ENCODE data around the gene TBC1D22A. TPM values are rescaled to one million over a fixed set of nuclear protein-coding genes. Genes with fewer than 3 reads are reported as not detected.

Gene TBC1D22A
- total and polyA plus RNA-seq, 2 donors (not counting 3 experiments of a cell fraction or from before 2014, with no cell fraction given) = 26.1 to 32.4 TPM

DNA sequence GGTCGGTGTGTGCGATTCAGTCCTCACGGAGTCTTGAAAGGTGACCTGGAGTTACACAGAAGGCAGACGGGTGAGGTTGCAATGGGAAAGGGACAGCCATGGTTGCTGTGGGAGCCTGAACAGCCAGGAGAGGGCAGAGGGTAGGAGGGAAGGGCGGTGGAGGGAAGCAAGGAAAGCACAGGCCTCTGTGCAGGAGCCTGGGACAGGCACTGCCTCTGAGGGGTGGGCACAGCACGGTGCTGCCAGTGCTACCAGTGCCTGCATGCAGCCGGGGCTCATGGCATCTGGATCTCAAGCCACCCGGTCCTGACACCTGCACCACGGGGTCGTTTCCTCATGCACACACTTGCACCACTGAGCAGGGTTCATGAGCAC, 401.0 kb downstream of the TBC1D22A start:
- no peak for TF ChIP-seq FOS (IDR thresholded peaks at IDR 0.05; ENCODE audit: borderline replicate concordance, insufficient read depth, low read length)
- no peak for TF ChIP-seq MYC (IDR thresholded peaks at IDR 0.05; ENCODE audit: low read depth, low read length)
- TF ChIP-seq, protein P1, sequence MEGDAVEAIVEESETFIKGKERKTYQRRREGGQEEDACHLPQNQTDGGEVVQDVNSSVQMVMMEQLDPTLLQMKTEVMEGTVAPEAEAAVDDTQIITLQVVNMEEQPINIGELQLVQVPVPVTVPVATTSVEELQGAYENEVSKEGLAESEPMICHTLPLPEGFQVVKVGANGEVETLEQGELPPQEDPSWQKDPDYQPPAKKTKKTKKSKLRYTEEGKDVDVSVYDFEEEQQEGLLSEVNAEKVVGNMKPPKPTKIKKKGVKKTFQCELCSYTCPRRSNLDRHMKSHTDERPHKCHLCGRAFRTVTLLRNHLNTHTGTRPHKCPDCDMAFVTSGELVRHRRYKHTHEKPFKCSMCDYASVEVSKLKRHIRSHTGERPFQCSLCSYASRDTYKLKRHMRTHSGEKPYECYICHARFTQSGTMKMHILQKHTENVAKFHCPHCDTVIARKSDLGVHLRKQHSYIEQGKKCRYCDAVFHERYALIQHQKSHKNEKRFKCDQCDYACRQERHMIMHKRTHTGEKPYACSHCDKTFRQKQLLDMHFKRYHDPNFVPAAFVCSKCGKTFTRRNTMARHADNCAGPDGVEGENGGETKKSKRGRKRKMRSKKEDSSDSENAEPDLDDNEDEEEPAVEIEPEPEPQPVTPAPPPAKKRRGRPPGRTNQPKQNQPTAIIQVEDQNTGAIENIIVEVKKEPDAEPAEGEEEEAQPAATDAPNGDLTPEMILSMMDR (IDR thresholded peaks at IDR 0.05; ENCODE audit: extremely low read depth in 1 of 2, insufficient read depth in 1 of 2, low read depth in 1 of 2, low read length in 2 of 2) = no peak
- TF ChIP-seq, protein P2, sequence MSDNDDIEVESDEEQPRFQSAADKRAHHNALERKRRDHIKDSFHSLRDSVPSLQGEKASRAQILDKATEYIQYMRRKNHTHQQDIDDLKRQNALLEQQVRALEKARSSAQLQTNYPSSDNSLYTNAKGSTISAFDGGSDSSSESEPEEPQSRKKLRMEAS (IDR thresholded peaks at IDR 0.05; ENCODE audit: insufficient read depth, insufficient read length) = no peak
- TF ChIP-seq GATA2 (IDR thresholded peaks at IDR 0.05; ENCODE audit: insufficient read depth, insufficient read length, low read depth, low read length) = no peak
- no peak for TF ChIP-seq POLR2A (IDR thresholded peaks at IDR 0.05; ENCODE audit: low read depth, low read length)
- TF ChIP-seq EZH2 (IDR thresholded peaks at IDR 0.05; ENCODE audit: borderline replicate concordance, low read depth, low read length, severe bottlenecking) = no peak
- no peak for TF ChIP-seq JUN (IDR thresholded peaks at IDR 0.05; ENCODE audit: borderline replicate concordance, insufficient read depth, insufficient read length, low read depth)
- no peak for TF ChIP-seq POLR2AphosphoS5 (IDR thresholded peaks at IDR 0.05; ENCODE audit: insufficient read depth, low read depth, low read length)
- BruUV-seq (replicated peaks) = no TSS peak
- no peaks in the 10 kb centered on the region for H3K79me2 ChIP-seq (ENCODE audit: control insufficient read depth, insufficient read depth, low read length)

More for the DNA sequence above, 401.0 kb downstream of the TBC1D22A start:
- Histone ChIP-seq H3K9me3 (replicated peaks; ENCODE audit: control insufficient read depth, insufficient read depth, low read length) (no peaks in the 10 kb centered on the region), H3K36me3 (ENCODE audit: control insufficient read depth in 2 of 2, extremely low read depth in 1 of 2, insufficient read depth in 2 of 2, low read length in 2 of 2) (no peaks in the 10 kb centered on the region), H3K4me1 (ENCODE audit: control insufficient read depth, extremely low read depth, insufficient read depth, low read length) (peaks cover 16% of the 10 kb centered on the region), H3K4me2 (ENCODE audit: insufficient read depth, low read length) (no peak overlapping the region), H2AFZ (ENCODE audit: low read depth, low read length) (no peak overlapping the region), H4K20me1 (replicated peaks; ENCODE audit: control insufficient read depth, extremely low read depth, insufficient read depth, low read length) (no peaks in the 10 kb centered on the region), H3K9ac (replicated peaks; ENCODE audit: extremely low read depth, insufficient read depth, low read length) (no peak overlapping the region), H3K27ac (ENCODE audit: insufficient read depth, low read depth, low read length) (no peak overlapping the region), H3K4me3 (replicated peaks in 1 of 3; ENCODE audit: insufficient read depth in 1 of 3, low read depth in 1 of 3, low read length in 3 of 3) (no peak overlapping the region), H3K9me1 (replicated peaks; ENCODE audit: control insufficient read depth, extremely low read depth, insufficient read depth, low read length) (no peaks in the 10 kb centered on the region), H3K27me3 (ENCODE audit: control insufficient read depth in 2 of 2, insufficient read depth in 2 of 2, low read length in 2 of 2) (no peaks in the 10 kb centered on the region)
- intact Hi-C loops (cut with micrococcal nuclease) = loop anchor here (1.0 kb wide), 1 partner anchor 27 kb away; no protein-coding TSS in a partner anchor
- POLR2A ChIA-PET = no interaction called here
- CTCF ChIA-PET = interaction anchor here (2.1 kb wide), 1 partner anchor 318 kb away, joined by 4 read pairs; no protein-coding TSS in a partner anchor
- DNase-seq (ENCODE audit: low read depth, low spot score) = no peak
- dilution Hi-C loops (cut with MboI; ENCODE audit: extremely low pct_ligation_motif_present, low sequenced_read_pairs) = no loop called here
- FAIRE-seq = no peak
